Activated T-cell treated with anti-CD3 and anti-CD28 coated beads for 4 hours (primary cell): ENCODE results near the gene DKK3.

Experiments used
- DNase-seq: peaks from one replicate; pipeline ENCODE4 v3.0.0-alpha.2; 2020

Gene DKK3

DNA sequence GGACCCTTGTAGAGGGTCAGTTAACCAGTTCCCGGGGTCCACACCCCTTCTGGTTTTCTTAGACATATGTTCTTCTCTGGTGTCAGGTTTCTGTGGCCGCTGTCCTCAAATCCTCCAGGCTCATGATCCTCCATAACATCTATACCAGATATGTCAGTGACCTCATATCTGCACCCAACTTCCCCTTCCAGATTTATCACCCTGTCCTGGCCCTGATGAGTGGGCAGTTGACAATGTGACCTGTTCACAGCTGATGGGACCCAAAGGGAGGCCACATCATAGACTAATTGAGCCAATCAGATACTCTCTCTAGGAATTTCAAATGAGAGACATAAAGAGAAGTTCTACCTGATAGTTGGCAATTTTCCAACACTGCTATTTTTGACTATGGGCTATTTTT lies 5.1 kb downstream of the DKK3 start:
- DNase-seq: no peak

- no peak for DNase-seq
Observed at GRCh38 chr11:12001186-12001585, 7.2 kb downstream of the DKK3 start.

- no peak for DNase-seq
Observed at GRCh38 chr11:11998091-11998781, 10.2 kb downstream of the DKK3 start.

DNA sequence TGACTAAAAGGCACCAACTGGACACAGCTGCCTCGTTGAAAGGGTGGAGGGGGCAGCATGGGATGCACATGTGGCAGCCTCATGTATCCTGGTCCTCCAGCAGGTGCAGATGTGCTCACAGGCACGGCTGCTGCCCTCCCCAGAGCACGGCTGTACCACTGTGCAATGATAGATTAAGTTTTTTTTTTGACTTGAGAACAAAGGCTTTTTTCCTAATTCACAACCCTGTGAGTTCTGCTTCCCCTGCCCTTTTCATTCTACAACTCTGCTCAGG lies 11.4 kb downstream of the DKK3 start:
- DNase-seq: no peak

DNA sequence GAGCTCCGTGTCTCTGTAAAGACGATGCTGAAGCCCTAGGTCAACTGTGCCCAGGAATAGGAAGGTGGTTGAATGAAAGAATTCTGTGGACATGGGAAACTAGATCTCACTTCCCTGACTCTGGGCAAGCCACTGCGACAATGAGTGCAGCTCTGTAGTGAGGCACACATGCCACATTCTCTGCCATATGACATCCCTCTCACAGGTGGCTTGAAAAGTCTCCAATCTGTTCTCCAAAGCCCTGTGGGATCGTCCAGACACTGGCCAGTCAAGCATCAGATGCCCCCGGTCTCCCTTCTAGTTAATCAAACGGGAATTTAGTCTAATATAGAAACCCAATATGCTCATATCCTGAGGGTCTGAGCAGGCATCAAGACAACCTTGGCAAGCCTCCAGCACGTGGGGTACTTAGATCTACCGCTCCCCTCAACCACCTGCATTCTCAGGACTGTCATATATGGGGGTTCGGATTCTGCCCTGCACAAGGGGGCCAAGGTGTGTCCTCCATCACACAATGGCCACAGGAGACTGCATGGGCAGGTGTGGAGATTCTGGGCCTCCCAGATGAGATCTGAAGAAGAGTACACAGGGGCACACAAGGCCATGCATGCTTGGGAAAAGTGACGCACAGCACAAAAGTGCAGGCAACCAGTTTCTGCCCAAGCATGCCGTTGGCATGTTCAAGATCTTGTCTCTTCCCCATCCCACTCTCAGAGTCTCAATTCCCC lies 11.9 kb downstream of the DKK3 start:
- DNase-seq: no peak

DNA sequence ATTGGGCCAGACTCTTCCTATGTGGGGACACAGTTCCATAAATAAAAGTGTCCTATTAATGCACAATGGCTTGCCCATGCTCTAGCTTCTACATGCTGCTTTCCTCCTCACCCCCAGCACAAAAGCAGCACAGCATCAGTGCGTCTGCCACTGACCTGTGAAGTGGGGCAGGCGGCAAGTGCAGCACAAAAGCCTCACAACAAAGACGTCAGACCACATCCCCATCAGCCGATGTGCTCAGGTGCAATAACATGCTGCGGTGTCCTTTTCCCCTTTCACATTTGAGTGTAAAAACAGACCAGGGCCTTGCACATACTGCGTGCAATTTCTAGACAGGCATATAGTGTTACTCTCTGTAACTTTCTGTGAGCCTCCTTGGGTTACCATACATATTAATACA lies 12.8 kb downstream of the DKK3 start:
- DNase-seq: no peak

DNA sequence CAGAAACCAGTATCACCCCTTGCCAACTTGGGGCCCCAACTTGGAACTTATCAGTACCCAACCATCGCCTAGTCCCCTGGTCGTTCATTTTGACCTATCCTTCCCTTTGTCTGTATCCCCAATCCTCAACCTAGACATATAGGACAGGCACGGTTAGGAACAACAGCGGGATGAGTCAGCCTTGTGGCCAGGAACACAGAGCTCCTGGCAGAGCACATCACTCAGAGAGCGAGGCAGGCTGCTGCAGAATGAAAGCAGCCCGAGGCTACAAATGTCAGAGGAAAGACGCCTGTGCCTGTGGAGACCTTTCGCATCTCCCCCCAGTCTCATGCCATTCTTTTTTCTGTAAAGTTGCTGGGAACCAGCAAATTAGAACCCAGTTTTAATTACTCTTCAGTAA lies 14.6 kb downstream of the DKK3 start:
- DNase-seq: no peak

GRCh38 chr11:11992257-11993212 lies 15.9 kb downstream of the DKK3 start:
- DNase-seq: no peak

GRCh38 chr11:11989774-11990744 lies 18.4 kb downstream of the DKK3 start:
- DNase-seq: no peak

- DNase-seq: no peak
Observed at GRCh38 chr11:11988681-11989261, 19.7 kb downstream of the DKK3 start.

DNA sequence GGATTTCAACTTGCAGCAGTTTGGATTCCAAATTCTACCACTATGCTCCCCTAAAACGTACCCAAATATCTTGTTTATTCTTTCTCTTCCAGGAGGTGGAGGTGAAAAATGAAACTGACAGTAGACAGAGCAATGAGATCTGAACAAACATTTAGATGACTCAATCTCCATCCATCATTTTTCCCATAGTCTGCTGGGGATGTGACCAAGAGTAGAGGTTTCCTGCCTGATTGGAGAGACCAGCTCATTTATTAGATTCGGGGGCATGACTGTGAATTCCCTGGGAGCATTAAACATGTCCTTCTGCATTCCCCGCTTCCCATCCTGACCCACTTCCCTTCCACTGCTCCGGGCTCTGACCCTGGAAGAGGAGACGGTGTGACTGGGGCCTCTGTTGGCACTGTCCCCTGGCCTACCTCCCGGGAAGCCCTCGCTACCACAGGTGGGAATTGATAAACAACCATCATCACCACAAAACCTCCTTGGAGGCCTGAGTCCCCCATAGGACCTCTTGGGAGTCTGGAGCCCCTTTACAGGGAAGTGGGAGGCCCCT lies 20.3 kb downstream of the DKK3 start:
- no peak for DNase-seq

- DNase-seq: no peak
Observed at GRCh38 chr11:11987503-11988022, 20.9 kb downstream of the DKK3 start.

- no peak for DNase-seq
Observed at GRCh38 chr11:11985954-11986949, 22.2 kb downstream of the DKK3 start.

- no peak for DNase-seq
Observed at GRCh38 chr11:11985016-11985715, 23.3 kb downstream of the DKK3 start.

DNA sequence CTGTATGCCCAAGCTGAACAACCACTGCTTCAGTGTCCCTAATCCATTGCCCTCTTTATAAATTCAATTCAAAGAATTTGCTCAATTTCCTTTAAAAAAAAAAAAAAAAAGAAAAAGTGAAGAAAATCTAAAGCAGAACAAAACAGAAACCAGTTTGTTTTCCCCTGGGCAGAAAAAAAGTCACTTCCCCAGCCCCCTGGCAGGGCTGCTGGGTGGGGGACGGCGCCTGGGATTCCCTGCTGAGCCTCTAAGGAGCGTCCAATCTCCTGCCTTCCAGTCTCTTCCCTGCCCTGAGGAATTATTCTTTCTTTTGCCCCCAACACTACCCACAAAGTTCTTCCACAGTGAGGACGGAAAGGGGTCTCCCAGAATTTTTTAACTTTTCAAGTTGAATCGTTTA lies 23.9 kb downstream of the DKK3 start:
- no peak for DNase-seq

GRCh38 chr11:11983427-11983826 lies 25.0 kb downstream of the DKK3 start:
- DNase-seq: no peak

DNA sequence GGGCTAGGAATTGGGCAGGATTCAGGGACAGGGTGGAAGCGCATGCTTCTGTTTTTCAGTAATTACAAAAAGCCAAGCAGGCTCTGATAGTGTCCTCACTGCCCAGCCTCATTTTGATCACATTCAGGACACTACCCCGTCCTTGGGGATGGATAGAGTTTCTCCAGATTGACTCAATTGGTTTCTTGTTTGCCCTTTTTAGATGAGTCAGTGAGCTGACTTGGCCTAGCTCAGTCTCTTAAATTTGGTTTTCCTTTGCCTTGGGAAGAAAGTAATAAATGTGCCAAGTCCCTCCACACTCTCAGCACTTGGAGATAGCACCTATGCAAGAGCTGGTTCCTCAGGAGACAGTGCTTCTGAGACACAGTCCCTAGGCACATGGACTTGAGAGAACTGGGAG lies 25.5 kb downstream of the DKK3 start:
- no peak for DNase-seq

DNA sequence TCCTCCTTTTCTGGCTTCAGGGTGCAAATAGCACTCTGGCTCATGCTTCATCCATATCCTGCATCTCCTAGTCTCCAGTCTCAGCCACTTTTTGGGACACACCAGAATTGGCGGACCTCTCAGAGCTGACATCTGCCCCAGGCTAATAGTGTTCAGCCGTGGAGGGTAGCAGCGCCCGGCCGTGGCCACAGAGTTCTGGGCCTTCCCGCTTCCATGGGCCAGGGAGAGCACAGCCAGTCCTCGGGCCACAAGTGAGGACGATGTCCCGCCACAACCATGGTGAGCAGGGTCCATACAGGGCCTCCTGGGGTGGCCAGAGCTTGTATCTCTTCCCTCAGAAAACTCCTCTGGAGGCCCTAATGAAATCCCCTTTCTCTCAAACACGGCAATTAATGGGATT lies 26.0 kb downstream of the DKK3 start:
- DNase-seq: no peak

DNA sequence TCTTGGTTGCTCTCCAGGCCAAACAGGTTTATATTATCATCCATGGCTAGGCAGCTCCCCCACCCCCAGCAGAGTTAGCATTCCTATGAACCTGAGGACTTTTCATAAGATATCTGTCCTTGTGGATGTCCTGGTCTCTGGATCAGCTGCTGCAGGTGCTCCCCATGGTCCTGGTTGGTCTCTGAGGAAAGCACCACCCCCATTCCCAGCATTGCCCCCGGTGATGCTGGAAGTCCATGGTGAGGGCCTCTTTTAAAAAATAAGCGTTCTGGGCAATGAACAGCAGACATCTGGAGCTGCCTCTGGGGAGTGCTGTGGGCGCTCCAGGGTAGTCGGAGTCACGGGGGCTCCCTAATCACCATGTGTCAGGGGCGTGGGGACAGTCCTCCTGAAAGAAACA lies 26.6 kb downstream of the DKK3 start:
- no peak for DNase-seq

GRCh38 chr11:11981364-11981763 lies 27.1 kb downstream of the DKK3 start:
- DNase-seq: no peak
